Thyroid gland (tissue), 4 donors: ENCODE data around the gene PARD3.

Experiments used
- POLR2A ChIP-seq, 2 donors: fragments of 450-650 bp; IDR thresholded peaks; one replicate each; pipeline ENCODE4 v1.6.1; 2017; ENCODE audit warnings: antibody characterized with exemption in 2 of 2, mild to moderate bottlenecking in 2 of 2, moderate library complexity in 1 of 2
- TF ChIP-seq, protein P1 (sequence below), 6 experiments: fragments of 200-600 bp in 3 of 6; fragments of 450-650 bp in 3 of 6; sonication (generic) in 3 of 6; IDR thresholded peaks; one replicate each; pipeline ENCODE4 v1.5.1; 2016 to 2019; ENCODE audit warnings: antibody characterized with exemption in 6 of 6, mild to moderate bottlenecking in 2 of 6, inconsistent platforms in 1 of 6, moderate library complexity in 1 of 6

DNA sequence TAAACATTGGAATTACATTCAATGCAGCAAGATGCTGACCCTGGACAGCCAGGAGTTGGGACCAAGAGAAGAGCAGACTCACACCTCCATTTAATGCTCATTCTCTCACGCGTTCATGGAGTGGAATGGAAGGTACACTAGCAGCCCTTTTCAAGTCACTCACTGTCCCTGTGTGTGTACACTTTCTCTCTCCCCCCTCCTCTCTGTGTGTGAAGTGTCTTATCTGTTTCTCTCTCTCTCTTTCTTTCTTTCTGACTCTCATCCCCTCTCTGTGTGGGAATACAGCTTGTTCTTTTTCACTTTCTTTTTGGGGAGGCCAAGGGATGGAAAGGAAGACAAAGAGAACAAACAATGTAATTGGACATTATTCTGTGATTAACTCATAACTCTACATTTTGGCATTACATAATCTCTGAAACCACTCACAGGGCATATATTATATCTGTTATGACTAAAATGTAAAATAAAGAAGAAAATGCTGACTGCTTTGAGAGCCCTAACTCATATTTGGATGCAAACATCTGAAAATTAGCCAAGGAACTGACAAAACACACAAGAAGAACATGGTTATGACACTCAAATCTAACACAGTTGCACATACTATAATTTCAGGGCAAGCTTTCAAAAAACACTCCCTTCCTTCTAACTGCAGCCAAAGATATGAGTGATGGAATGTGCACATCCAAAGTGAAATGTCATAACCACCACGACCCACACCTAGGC is 188.8 kb downstream of the PARD3 start:
- TF ChIP-seq, protein P1, sequence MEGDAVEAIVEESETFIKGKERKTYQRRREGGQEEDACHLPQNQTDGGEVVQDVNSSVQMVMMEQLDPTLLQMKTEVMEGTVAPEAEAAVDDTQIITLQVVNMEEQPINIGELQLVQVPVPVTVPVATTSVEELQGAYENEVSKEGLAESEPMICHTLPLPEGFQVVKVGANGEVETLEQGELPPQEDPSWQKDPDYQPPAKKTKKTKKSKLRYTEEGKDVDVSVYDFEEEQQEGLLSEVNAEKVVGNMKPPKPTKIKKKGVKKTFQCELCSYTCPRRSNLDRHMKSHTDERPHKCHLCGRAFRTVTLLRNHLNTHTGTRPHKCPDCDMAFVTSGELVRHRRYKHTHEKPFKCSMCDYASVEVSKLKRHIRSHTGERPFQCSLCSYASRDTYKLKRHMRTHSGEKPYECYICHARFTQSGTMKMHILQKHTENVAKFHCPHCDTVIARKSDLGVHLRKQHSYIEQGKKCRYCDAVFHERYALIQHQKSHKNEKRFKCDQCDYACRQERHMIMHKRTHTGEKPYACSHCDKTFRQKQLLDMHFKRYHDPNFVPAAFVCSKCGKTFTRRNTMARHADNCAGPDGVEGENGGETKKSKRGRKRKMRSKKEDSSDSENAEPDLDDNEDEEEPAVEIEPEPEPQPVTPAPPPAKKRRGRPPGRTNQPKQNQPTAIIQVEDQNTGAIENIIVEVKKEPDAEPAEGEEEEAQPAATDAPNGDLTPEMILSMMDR (IDR thresholded peaks at IDR 0.05), result no peak
- TF ChIP-seq POLR2A (IDR thresholded peaks at IDR 0.05), result no peak
